ENCODE results near the gene CNTN5.

CNTN5 gene

GRCh38 chr11:100141201-100141600 is 1120.5 kb downstream of the CNTN5 start (continued):
- TF ChIP-seq ZNF518A (tag by site-specific recombination; conservative IDR thresholded peaks at IDR 0.05; ENCODE audit: low read depth) (no peak), ZNF37A (tag by site-specific recombination; IDR thresholded peaks at IDR 0.05) (no peak), ZBTB1 (tag by site-specific recombination; IDR thresholded peaks at IDR 0.05) (no peak), ZFP69B (tag by site-specific recombination; IDR thresholded peaks at IDR 0.05) (no peak), ZNF341 (tag by site-specific recombination; IDR thresholded peaks at IDR 0.05; ENCODE audit: low read depth) (no peak), HIC1 (tag by site-specific recombination; IDR thresholded peaks at IDR 0.05) (no peak)

DNA sequence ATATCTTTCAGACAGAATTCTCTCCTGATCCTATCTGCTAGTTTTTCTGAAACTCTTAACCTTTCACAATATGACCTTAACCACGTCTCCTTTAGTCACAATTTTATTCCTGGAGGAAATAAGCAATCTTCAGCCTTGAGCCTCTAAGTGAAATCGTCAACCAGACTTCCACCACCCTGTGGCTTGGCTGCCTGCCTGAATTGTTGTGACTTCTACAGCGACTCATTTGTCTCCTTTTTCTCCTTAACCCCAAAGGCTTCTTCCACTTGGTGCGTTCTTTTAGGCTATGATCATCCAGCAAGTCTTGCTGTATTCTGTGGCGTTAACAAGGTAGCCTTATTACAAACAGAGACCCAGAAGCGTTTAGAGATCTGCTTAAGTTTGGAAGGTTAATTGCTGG is 1131.2 kb downstream of the CNTN5 start:
- TF ChIP-seq OVOL3 (tag by site-specific recombination; IDR thresholded peaks at IDR 0.05), result no peak
- no peak for TF ChIP-seq ZNF529 (tag by site-specific recombination; IDR thresholded peaks at IDR 0.05; ENCODE audit: insufficient replicate concordance)
- no peak for TF ChIP-seq ZFP3 (tag by site-specific recombination; IDR thresholded peaks at IDR 0.05; ENCODE audit: low read depth)

GRCh38 chr11:100152766-100153165 is 1132.0 kb downstream of the CNTN5 start:
- POLR2A ChIA-PET, result no interaction called here
- no peaks in the 10 kb centered on the region for H3K36me3 ChIP-seq (ENCODE audit: control insufficient read depth in 2 of 2, insufficient read depth in 1 of 2, low read length in 2 of 2)
- CTCF ChIA-PET, result interaction anchor here (0.6 kb wide), 1 partner anchor 41 kb away, joined by 3 read pairs; no protein-coding TSS in a partner anchor

More for the DNA sequence above, 1131.2 kb downstream of the CNTN5 start:
- CTCF ChIA-PET, result no interaction called here
- POLR2A ChIA-PET, result no interaction called here
- H3K27ac ChIP-seq (ENCODE audit: extremely low read depth, low read depth, low read length), result no peak overlapping the region
- no peaks in the 10 kb centered on the region for H3K4me1 ChIP-seq (ENCODE audit: control insufficient read depth, insufficient read depth, low read length)
- no peaks in the 10 kb centered on the region for H3K36me3 ChIP-seq (ENCODE audit: control insufficient read depth in 2 of 2, insufficient read depth in 1 of 2, low read length in 2 of 2)
- no peak overlapping the region for H3K4me3 ChIP-seq (ENCODE audit: low read depth, low read length)
- H3K9me3 ChIP-seq (ENCODE audit: control insufficient read depth, insufficient read depth, low read depth, low read length), result no peaks in the 10 kb centered on the region

More at GRCh38 chr11:100152766-100153165, 1132.0 kb downstream of the CNTN5 start:
- Histone ChIP-seq H3K4me3 (ENCODE audit: low read depth, low read length) (no peak overlapping the region), H3K9me3 (ENCODE audit: control insufficient read depth, insufficient read depth, low read depth, low read length) (no peaks in the 10 kb centered on the region), H3K27ac (ENCODE audit: extremely low read depth, low read depth, low read length) (no peak overlapping the region), H3K4me1 (ENCODE audit: control insufficient read depth, insufficient read depth, low read length) (no peaks in the 10 kb centered on the region)
- no peak for TF ChIP-seq GLI4 (tag by site-specific recombination; IDR thresholded peaks at IDR 0.05)
- TF ChIP-seq ZNF843 (tag by site-specific recombination; IDR thresholded peaks at IDR 0.05), result no peak
- TF ChIP-seq ZNF366 (tag by site-specific recombination; conservative IDR thresholded peaks at IDR 0.05), result no peak
- TF ChIP-seq KLF16 (tag by site-specific recombination; IDR thresholded peaks at IDR 0.05), result no peak
- no peak for TF ChIP-seq MEIS1 (CRISPR knock-in tag; IDR thresholded peaks at IDR 0.05; ENCODE audit: borderline replicate concordance)
- TF ChIP-seq ZNF19 (tag by site-specific recombination; IDR thresholded peaks at IDR 0.05; ENCODE audit: low read depth), result no peak
- TF ChIP-seq, protein P1, sequence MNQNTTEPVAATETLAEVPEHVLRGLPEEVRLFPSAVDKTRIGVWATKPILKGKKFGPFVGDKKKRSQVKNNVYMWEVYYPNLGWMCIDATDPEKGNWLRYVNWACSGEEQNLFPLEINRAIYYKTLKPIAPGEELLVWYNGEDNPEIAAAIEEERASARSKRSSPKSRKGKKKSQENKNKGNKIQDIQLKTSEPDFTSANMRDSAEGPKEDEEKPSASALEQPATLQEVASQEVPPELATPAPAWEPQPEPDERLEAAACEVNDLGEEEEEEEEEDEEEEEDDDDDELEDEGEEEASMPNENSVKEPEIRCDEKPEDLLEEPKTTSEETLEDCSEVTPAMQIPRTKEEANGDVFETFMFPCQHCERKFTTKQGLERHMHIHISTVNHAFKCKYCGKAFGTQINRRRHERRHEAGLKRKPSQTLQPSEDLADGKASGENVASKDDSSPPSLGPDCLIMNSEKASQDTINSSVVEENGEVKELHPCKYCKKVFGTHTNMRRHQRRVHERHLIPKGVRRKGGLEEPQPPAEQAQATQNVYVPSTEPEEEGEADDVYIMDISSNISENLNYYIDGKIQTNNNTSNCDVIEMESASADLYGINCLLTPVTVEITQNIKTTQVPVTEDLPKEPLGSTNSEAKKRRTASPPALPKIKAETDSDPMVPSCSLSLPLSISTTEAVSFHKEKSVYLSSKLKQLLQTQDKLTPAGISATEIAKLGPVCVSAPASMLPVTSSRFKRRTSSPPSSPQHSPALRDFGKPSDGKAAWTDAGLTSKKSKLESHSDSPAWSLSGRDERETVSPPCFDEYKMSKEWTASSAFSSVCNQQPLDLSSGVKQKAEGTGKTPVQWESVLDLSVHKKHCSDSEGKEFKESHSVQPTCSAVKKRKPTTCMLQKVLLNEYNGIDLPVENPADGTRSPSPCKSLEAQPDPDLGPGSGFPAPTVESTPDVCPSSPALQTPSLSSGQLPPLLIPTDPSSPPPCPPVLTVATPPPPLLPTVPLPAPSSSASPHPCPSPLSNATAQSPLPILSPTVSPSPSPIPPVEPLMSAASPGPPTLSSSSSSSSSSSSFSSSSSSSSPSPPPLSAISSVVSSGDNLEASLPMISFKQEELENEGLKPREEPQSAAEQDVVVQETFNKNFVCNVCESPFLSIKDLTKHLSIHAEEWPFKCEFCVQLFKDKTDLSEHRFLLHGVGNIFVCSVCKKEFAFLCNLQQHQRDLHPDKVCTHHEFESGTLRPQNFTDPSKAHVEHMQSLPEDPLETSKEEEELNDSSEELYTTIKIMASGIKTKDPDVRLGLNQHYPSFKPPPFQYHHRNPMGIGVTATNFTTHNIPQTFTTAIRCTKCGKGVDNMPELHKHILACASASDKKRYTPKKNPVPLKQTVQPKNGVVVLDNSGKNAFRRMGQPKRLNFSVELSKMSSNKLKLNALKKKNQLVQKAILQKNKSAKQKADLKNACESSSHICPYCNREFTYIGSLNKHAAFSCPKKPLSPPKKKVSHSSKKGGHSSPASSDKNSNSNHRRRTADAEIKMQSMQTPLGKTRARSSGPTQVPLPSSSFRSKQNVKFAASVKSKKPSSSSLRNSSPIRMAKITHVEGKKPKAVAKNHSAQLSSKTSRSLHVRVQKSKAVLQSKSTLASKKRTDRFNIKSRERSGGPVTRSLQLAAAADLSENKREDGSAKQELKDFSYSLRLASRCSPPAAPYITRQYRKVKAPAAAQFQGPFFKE (tag by site-specific recombination; IDR thresholded peaks at IDR 0.05; ENCODE audit: borderline replicate concordance), result no peak
- TF ChIP-seq ZNF707 (tag by site-specific recombination; IDR thresholded peaks at IDR 0.05), result no peak
- TF ChIP-seq ZNF2 (tag by site-specific recombination; IDR thresholded peaks at IDR 0.05), result no peak
- TF ChIP-seq GFI1B (tag by site-specific recombination; IDR thresholded peaks at IDR 0.05), result no peak

Measured in HEK293 (cell line).